RCC 7860 (cell line): ENCODE data around the gene ISG15.
"Not testable (repeated sequence)": the region's sequence is repeated elsewhere in the genome, so short reads cannot be mapped to it uniquely, and the experiment has no call there.

Experiments used
- DNase-seq: peaks from one replicate; pipeline ENCODE4 v3.0.0-alpha.2; 2015; ENCODE audit warnings: low spot score
- FAIRE-seq: peaks from 2 replicates; lab custom pipeline; 2012; peaks lifted over from hg19 to GRCh38; lab: Jason Lieb, UNC

ISG15 gene

GRCh38 chr1:974687-975328 lies 38.5 kb upstream of the ISG15 start:
- DNase-seq (no peak), FAIRE-seq (no peak)

- DNase-seq, result no peak
- FAIRE-seq, result no peak
Observed at GRCh38 chr1:975365-975764, 37.9 kb upstream of the ISG15 start.

GRCh38 chr1:975896-976683 lies 37.2 kb upstream of the ISG15 start:
- DNase-seq (peak; percentile 66), FAIRE-seq (no peak)

- not testable (repeated sequence) for DNase-seq, FAIRE-seq
Observed at GRCh38 chr1:976791-977190, 36.5 kb upstream of the ISG15 start.

GRCh38 chr1:978069-978834 lies 35.0 kb upstream of the ISG15 start:
- DNase-seq (no peak), FAIRE-seq (no peak)

GRCh38 chr1:978835-979743 lies 34.2 kb upstream of the ISG15 start:
- DNase-seq (no peak), FAIRE-seq (no peak)

GRCh38 chr1:979744-980072 lies 33.6 kb upstream of the ISG15 start:
- DNase-seq, result no peak
- no peak for FAIRE-seq

GRCh38 chr1:980137-980571 lies 33.1 kb upstream of the ISG15 start:
- FAIRE-seq (no peak), DNase-seq (no peak)

GRCh38 chr1:980602-981395 lies 32.5 kb upstream of the ISG15 start:
- FAIRE-seq (no peak), DNase-seq (no peak)

GRCh38 chr1:981491-981954 lies 31.8 kb upstream of the ISG15 start:
- FAIRE-seq (no peak), DNase-seq (no peak)

- no peak for FAIRE-seq
- no peak for DNase-seq
Observed at GRCh38 chr1:981955-982558, 31.2 kb upstream of the ISG15 start, which contains the start of gene PERM1. Gene PERM1, minus strand, starts transcription at chr1:982093. Its CDS starts 1,064 bp downstream, at chr1:981029.

- DNase-seq (no peak), FAIRE-seq (no peak)
Observed at GRCh38 chr1:982765-983436, 30.4 kb upstream of the ISG15 start.

- FAIRE-seq (no peak), DNase-seq (peak; percentile 5)
Observed at GRCh38 chr1:983798-984475, 29.4 kb upstream of the ISG15 start.

GRCh38 chr1:984476-984814 lies 28.9 kb upstream of the ISG15 start:
- DNase-seq (no peak), FAIRE-seq (no peak)

GRCh38 chr1:985126-985525 lies 28.2 kb upstream of the ISG15 start:
- DNase-seq, result no peak
- FAIRE-seq, result no peak

GRCh38 chr1:988061-988460 lies 25.2 kb upstream of the ISG15 start:
- not testable (repeated sequence) for FAIRE-seq, DNase-seq

GRCh38 chr1:991275-991674 lies 22.0 kb upstream of the ISG15 start:
- DNase-seq, FAIRE-seq: not testable (repeated sequence)

GRCh38 chr1:991895-992294 lies 21.4 kb upstream of the ISG15 start:
- DNase-seq (no peak), FAIRE-seq (no peak)
